Calu3 (cell line): Measurements from ENCODE around the gene IFT27. TPM values are rescaled to one million over a fixed set of nuclear protein-coding genes. Genes with fewer than 3 reads are reported as not detected.

Experiments used
- BruUV-seq: library from RNA; stranded (reverse); fragments of 400-500 nt; replicated peaks from 2 replicates; lab custom pipeline; 2021; lab: Mats Ljungman, UMichigan
- CTCF ChIA-PET: fragments of 300-600 bp; sonication (Branson Sonifier 250); formaldehyde crosslinking; loops from one replicate; lab custom pipeline; 2022; ENCODE audit warnings: antibody characterized with exemption; lab: Charles Lee
- DNase-seq: peaks from one replicate; pipeline ENCODE4 v3.0.0; 2022
- H3K27ac Mint-ChIP-seq: one replicate; pipeline ENCODE4 v1.8.0; 2022; ENCODE audit warnings: mixed read lengths; ENCODE audit not compliant: unreplicated experiment
- H3K27me3 Mint-ChIP-seq: one replicate; pipeline ENCODE4 v1.8.0; 2022; ENCODE audit warnings: mixed read lengths; ENCODE audit not compliant: unreplicated experiment
- H3K36me3 Mint-ChIP-seq: one replicate; pipeline ENCODE4 v1.8.0; 2022; ENCODE audit warnings: mild to moderate bottlenecking, moderate library complexity, mixed read lengths; ENCODE audit not compliant: insufficient read depth, unreplicated experiment
- H3K4me1 Mint-ChIP-seq: one replicate; pipeline ENCODE4 v1.8.0; 2022; ENCODE audit warnings: mild to moderate bottlenecking, low read depth, mixed read lengths; ENCODE audit not compliant: unreplicated experiment
- H3K4me3 Mint-ChIP-seq: one replicate; pipeline ENCODE4 v1.8.0; 2022; ENCODE audit warnings: mild to moderate bottlenecking, low read depth, moderate library complexity, mixed read lengths; ENCODE audit not compliant: unreplicated experiment
- H3K9me3 Mint-ChIP-seq: one replicate; pipeline ENCODE4 v1.8.0; 2022; ENCODE audit warnings: low read depth, mixed read lengths; ENCODE audit not compliant: unreplicated experiment
- CTCF ChIP-seq: fragments of 200-600 bp; IDR thresholded peaks from one replicate; pipeline ENCODE4 v1.8.0; 2022; ENCODE audit warnings: antibody characterized with exemption; ENCODE audit not compliant: unreplicated experiment
- intact Hi-C: fragments of 100-400 bp; cut with micrococcal nuclease; formaldehyde crosslinking; loops from one replicate; pipeline ENCODE4 v1.10.0; 2022; ENCODE audit not compliant: unreplicated experiment
- total RNA-seq: library from RNA; stranded (reverse); gene quantifications from 2 replicates; pipeline ENCODE4 v1.2.3, GENCODE V29; 2022

The IFT27 gene
- total RNA-seq, 1 experiment from 2014 or later: 41.0 TPM

- DNase-seq: no peak
- Mint-ChIP-seq H3K9me3 (no peaks in the 10 kb centered on the region), H3K4me1 (no peaks in the 10 kb centered on the region), H3K36me3 (no peaks in the 10 kb centered on the region), H3K4me3 (no peak overlapping the region), H3K27ac (no peak overlapping the region), H3K27me3 (peaks cover 98% of the 10 kb centered on the region)
- TF ChIP-seq CTCF: no peak
- BruUV-seq: no TSS peak
- CTCF ChIA-PET: no interaction called here
- intact Hi-C loops: no loop called here
Observed at GRCh38 chr22:36741968-36742367, 34.0 kb downstream of the IFT27 start.

- Mint-ChIP-seq H3K27me3 (peaks cover 98% of the 10 kb centered on the region), H3K4me3 (no peak overlapping the region), H3K36me3 (no peaks in the 10 kb centered on the region), H3K27ac (no peak overlapping the region), H3K9me3 (no peaks in the 10 kb centered on the region), H3K4me1 (no peaks in the 10 kb centered on the region)
- intact Hi-C loops: no loop called here
- no peak for TF ChIP-seq CTCF
- BruUV-seq: no TSS peak
- no peak for DNase-seq
- CTCF ChIA-PET: no interaction called here
Observed at GRCh38 chr22:36741204-36741793, 34.6 kb downstream of the IFT27 start.

- Mint-ChIP-seq H3K9me3 (no peaks in the 10 kb centered on the region), H3K27me3 (peaks cover 98% of the 10 kb centered on the region), H3K36me3 (no peaks in the 10 kb centered on the region), H3K4me1 (no peaks in the 10 kb centered on the region), H3K4me3 (no peak overlapping the region), H3K27ac (no peak overlapping the region)
- no peak for TF ChIP-seq CTCF
- CTCF ChIA-PET: interaction anchor here (0.6 kb wide), 1 partner anchor 39 kb away, joined by 4 read pairs; no protein-coding TSS in a partner anchor
- no peak for DNase-seq
- intact Hi-C loops: no loop called here
- BruUV-seq: no TSS peak
Observed at GRCh38 chr22:36740716-36741115, 35.2 kb downstream of the IFT27 start.

- no peak for DNase-seq
- H3K4me1 Mint-ChIP-seq: no peaks in the 10 kb centered on the region
- H3K36me3 Mint-ChIP-seq: no peaks in the 10 kb centered on the region
- no peaks in the 10 kb centered on the region for H3K9me3 Mint-ChIP-seq
- CTCF ChIA-PET: no interaction called here
- no peak overlapping the region for H3K27ac Mint-ChIP-seq
- H3K4me3 Mint-ChIP-seq: no peak overlapping the region
- no peak for TF ChIP-seq CTCF
- peaks cover 98% of the 10 kb centered on the region for H3K27me3 Mint-ChIP-seq
- no TSS peak for BruUV-seq
- intact Hi-C loops: no loop called here
Observed at GRCh38 chr22:36739185-36739584, 36.7 kb downstream of the IFT27 start.
